Breast epithelium (tissue), 4 donors: Measurements from ENCODE around the gene TSSK3. TPM values are rescaled to one million over a fixed set of nuclear protein-coding genes. Genes with fewer than 3 reads are reported as not detected.

ENCODE experiments used
- DNase-seq, 2 donors: peaks; one replicate each; pipeline ENCODE4 v3.0.0-alpha.2; 2019; ENCODE audit warnings: low spot score in 2 of 2
- H3K27ac ChIP-seq, 2 donors: fragments of 200-600 bp; sonication (generic) in 1 of 2; one replicate each; pipeline ENCODE4 v1.5.1; 2016 to 2019; ENCODE audit warnings: mild to moderate bottlenecking in 1 of 2
- H3K27me3 ChIP-seq, 2 donors: fragments of 200-600 bp; sonication (generic) in 1 of 2; one replicate each; pipeline versions ENCODE4 v1.5.1 to v1.6.0; 2017 to 2019; ENCODE audit warnings: control low read depth in 1 of 2, mild to moderate bottlenecking in 1 of 2
- H3K36me3 ChIP-seq: fragments of 200-600 bp; one replicate; pipeline ENCODE4 v1.5.1; 2019
- H3K4me1 ChIP-seq, 2 donors: fragments of 200-600 bp; sonication (generic); one replicate each; pipeline ENCODE4 v1.5.1; 2016 to 2019; ENCODE audit warnings: control low read depth in 1 of 2
- H3K4me3 ChIP-seq, 3 donors: fragments of 200-600 bp; sonication (generic); 1 replicate in 2 of 3; 2 replicates in 1 of 3; pipeline ENCODE4 v1.5.1; 2016 to 2019; ENCODE audit warnings: mild to moderate bottlenecking in 3 of 3, moderate library complexity in 2 of 3
- H3K9me3 ChIP-seq, 2 donors: fragments of 200-600 bp; sonication (generic) in 1 of 2; one replicate each; pipeline ENCODE4 v1.5.1; 2016 to 2019; ENCODE audit warnings: control low read depth in 1 of 2
- POLR2A ChIP-seq: fragments of 450-650 bp; IDR thresholded peaks from one replicate; pipeline ENCODE4 v1.6.1; 2016; ENCODE audit warnings: antibody characterized with exemption, mild to moderate bottlenecking, moderate library complexity
- POLR2AphosphoS5 ChIP-seq, 3 donors: sonication (generic); formaldehyde crosslinking; IDR thresholded peaks; one replicate each; pipeline ENCODE4 v1.6.1; 2017; ENCODE audit warnings: antibody characterized with exemption in 3 of 3
- intact Hi-C: fragments of 100-400 bp; cut with DNase I; formaldehyde crosslinking; loops from one replicate; pipeline ENCODE4 v1.15.1; 2023; ENCODE audit warnings: low total_unique reads
- total RNA-seq, 3 donors: library from RNA; depleted of rRNA; stranded (reverse); fragments of >200 nt; gene quantifications; one replicate each; pipeline ENCODE4 v1.1.0, GENCODE V29; 2016
- TF ChIP-seq, protein P1 (sequence below), 3 donors: fragments of 450-650 bp; IDR thresholded peaks; one replicate each; pipeline ENCODE4 v1.5.1; 2016 to 2017; ENCODE audit warnings: antibody characterized with exemption in 3 of 3, mild to moderate bottlenecking in 3 of 3, moderate library complexity in 3 of 3

TSSK3 gene
- total RNA-seq, 3 donors from 2014 or later = 1.4 to 3.9 (median 3.4) TPM

DNA sequence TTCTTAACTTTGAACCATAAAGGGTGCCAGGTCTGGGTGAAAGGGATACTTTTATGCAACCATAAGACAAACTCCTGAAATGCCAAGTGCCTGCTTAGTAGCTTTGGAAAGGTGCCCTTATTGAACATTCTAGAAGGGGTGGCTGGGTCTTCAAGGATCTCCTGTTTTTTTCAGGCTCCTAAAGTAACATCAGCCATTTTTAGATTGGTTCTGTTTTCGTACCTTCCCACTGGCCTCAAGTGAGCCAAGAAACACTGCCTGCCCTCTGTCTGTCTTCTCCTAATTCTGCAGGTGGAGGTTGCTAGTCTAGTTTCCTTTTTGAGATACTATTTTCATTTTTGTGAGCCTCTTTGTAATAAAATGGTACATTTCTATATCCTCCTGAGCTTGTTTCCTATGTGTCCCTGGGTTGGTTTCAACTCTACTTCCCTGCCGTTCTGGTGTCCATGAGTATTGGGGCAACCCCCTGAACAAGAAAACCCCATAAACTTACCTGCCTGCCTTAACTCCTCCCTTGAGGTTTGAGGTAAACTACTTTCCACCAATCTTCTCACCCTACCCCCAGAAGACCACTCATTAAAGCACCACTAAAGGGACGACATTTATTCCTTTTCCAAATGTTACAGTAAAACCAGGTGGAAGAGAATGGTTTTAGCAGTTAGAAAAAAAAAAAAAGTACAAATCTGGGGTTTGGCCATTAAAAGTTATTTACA lies 28.9 kb upstream of the TSSK3 start:
- H3K4me3 ChIP-seq = no peak overlapping the region
- DNase-seq = no peak
- intact Hi-C loops = no loop called here
- H3K36me3 ChIP-seq = peaks cover 5% of the 10 kb centered on the region
- no peaks in the 10 kb centered on the region for H3K27me3 ChIP-seq
- H3K9me3 ChIP-seq = no peaks in the 10 kb centered on the region
- H3K27ac ChIP-seq = peak overlapping the region; percentile 62 to 89
- TF ChIP-seq, protein P1, sequence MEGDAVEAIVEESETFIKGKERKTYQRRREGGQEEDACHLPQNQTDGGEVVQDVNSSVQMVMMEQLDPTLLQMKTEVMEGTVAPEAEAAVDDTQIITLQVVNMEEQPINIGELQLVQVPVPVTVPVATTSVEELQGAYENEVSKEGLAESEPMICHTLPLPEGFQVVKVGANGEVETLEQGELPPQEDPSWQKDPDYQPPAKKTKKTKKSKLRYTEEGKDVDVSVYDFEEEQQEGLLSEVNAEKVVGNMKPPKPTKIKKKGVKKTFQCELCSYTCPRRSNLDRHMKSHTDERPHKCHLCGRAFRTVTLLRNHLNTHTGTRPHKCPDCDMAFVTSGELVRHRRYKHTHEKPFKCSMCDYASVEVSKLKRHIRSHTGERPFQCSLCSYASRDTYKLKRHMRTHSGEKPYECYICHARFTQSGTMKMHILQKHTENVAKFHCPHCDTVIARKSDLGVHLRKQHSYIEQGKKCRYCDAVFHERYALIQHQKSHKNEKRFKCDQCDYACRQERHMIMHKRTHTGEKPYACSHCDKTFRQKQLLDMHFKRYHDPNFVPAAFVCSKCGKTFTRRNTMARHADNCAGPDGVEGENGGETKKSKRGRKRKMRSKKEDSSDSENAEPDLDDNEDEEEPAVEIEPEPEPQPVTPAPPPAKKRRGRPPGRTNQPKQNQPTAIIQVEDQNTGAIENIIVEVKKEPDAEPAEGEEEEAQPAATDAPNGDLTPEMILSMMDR (IDR thresholded peaks at IDR 0.05) = no peak
- no peak for TF ChIP-seq POLR2AphosphoS5 (IDR thresholded peaks at IDR 0.05)
- no peak for TF ChIP-seq POLR2A
- H3K4me1 ChIP-seq = peaks cover 17 to 26% of the 10 kb centered on the region in 2 donors

DNA sequence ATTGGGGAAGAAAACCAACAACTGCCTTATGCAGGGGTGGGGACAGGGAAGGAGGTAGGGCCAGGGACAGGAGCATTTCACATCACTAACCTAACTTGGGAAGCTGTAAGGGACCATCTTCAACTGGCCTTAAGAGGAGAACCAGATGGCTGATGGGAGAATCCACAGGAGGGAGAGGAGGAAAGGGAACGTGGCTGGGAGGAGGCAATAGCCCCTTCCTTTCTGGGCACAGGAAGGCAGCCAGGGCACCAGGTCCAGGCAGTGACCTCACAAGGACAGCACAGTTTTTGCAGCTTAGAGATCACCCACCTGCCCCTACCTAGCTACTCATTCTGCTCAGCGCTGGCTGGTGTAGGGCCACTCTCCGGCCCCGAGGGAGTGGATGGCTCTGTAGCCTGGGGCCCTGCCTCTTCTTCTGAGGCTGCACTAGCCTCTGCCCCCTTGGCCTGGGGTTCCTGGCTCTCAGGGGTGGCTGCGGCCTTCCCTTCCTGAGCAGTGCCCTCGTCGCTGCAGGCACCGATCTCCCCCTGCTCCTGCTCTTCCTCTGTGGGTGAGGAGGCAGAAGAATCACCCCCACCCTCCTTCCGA lies 28.0 kb upstream of the TSSK3 start:
- intact Hi-C loops = no loop called here
- peak overlapping the region; percentile 78 to 96 (median 84) for H3K4me3 ChIP-seq
- H3K27me3 ChIP-seq = no peaks in the 10 kb centered on the region
- TF ChIP-seq POLR2A = no peak
- no peak for TF ChIP-seq POLR2AphosphoS5 (IDR thresholded peaks at IDR 0.05)
- TF ChIP-seq, protein P1 (IDR thresholded peaks at IDR 0.05) = no peak
- H3K4me1 ChIP-seq = peaks cover 17 to 26% of the 10 kb centered on the region in 2 donors
- DNase-seq = no peak
- H3K27ac ChIP-seq = peak overlapping the region; percentile 84 to 89
- H3K36me3 ChIP-seq = no peaks in the 10 kb centered on the region
- no peaks in the 10 kb centered on the region for H3K9me3 ChIP-seq

DNA sequence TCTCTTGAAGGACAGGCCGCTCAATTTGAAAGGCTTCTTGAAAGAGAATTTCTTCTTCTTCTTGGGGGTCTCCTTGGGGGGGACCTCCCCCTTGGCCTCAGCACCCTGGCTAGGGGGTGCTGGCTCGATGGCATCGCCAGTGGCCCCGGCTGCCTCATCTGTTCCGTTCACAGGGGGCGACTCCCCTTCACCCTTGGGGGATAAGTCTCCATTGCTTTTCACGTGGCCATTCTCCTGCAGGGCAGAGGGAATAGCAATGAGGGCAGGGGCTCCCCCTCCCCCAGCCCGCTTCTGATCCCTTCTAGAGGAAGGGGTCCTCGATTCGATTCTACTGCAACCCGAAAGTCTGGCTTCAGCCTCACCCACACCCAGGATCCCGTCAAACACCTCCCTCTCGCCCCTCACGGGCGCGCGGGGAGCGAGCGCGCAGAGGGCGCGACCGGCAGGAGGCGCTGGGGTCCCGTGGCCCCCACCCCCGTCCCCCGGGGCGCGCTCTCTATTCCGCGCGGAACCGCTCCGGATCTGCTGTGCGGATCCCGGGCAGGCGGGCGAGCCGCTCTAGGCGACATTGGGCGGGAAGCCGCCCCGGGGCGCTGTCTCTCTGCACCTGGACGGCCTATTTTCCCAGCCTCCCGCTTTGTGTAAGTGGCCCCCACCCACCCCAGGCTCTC lies 27.3 kb upstream of the TSSK3 start:
- Histone ChIP-seq H3K27me3 (no peaks in the 10 kb centered on the region), H3K4me1 (peaks cover 17 to 26% of the 10 kb centered on the region in 2 donors), H3K36me3 (no peaks in the 10 kb centered on the region), H3K9me3 (no peaks in the 10 kb centered on the region), H3K4me3 (peak overlapping the region; percentile 78 to 96 (median 84)), H3K27ac (peak overlapping the region; percentile 84 to 89)
- DNase-seq = no peak
- intact Hi-C loops = no loop called here
- TF ChIP-seq POLR2AphosphoS5 (IDR thresholded peaks at IDR 0.05) (peak in 1 of 3 donors; percentile 54), POLR2A (no peak)
- TF ChIP-seq, protein P1 (IDR thresholded peaks at IDR 0.05) = peak; percentile 42 to 70 (median 61)

DNA sequence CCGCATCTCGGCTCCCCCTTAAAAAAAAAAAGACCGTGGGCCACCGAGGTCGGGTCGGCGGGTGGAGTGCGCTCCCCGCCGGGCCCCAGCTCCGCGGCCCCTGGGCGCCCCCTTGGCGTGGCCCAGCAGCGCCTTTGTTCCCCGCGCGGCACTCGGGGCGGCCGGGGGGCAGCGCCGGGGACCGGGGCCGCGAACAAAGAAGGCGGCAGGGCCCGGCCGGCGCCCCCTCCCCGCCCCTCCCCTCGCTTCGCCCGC lies 26.9 kb upstream of the TSSK3 start:
- Histone ChIP-seq H3K27ac (peak overlapping the region; percentile 84 to 89), H3K4me3 (peak overlapping the region; percentile 78 to 96 (median 84)), H3K9me3 (no peaks in the 10 kb centered on the region), H3K36me3 (no peaks in the 10 kb centered on the region), H3K4me1 (peaks cover 17 to 26% of the 10 kb centered on the region in 2 donors), H3K27me3 (no peaks in the 10 kb centered on the region)
- no peak for DNase-seq
- TF ChIP-seq, protein P1 (IDR thresholded peaks at IDR 0.05) = no peak
- TF ChIP-seq POLR2AphosphoS5 (IDR thresholded peaks at IDR 0.05) = no peak
- TF ChIP-seq POLR2A = no peak
- intact Hi-C loops = no loop called here
